Inflammatory macrophage treated with lipopolysaccharide for 1 hour (primary cell): Measurements from ENCODE around the gene GMDS.

Experiments used
- DNase-seq, 2 donors: peaks; one replicate each; pipeline ENCODE4 v3.0.0-alpha.2; 2020 to 2022

The GMDS gene

GRCh38 chr6:1925743-1926430 is 319.5 kb downstream of the GMDS start:
- no peak for DNase-seq

DNA sequence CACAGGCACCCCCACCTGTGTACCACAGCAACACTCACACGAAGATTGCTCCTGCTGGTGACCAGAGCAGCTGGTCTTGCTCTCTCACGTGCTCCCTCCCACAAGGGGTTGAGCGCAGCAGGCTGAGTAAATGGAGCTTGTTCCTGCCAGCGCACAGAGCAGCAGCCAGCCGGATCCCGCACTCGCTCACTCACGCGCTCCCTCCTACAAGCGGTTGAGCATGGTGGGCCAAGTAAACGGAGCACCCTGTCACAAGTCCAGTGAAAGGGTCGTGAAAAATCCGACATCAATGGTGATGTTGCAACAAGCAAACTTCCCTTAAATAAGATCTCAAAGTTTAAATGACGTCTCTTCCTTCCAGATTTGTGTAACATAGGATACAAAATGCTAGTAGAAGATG is 322.0 kb downstream of the GMDS start:
- DNase-seq = no peak

GRCh38 chr6:1917626-1918371 is 327.6 kb downstream of the GMDS start:
- DNase-seq = peak; percentile 50 to 63

DNA sequence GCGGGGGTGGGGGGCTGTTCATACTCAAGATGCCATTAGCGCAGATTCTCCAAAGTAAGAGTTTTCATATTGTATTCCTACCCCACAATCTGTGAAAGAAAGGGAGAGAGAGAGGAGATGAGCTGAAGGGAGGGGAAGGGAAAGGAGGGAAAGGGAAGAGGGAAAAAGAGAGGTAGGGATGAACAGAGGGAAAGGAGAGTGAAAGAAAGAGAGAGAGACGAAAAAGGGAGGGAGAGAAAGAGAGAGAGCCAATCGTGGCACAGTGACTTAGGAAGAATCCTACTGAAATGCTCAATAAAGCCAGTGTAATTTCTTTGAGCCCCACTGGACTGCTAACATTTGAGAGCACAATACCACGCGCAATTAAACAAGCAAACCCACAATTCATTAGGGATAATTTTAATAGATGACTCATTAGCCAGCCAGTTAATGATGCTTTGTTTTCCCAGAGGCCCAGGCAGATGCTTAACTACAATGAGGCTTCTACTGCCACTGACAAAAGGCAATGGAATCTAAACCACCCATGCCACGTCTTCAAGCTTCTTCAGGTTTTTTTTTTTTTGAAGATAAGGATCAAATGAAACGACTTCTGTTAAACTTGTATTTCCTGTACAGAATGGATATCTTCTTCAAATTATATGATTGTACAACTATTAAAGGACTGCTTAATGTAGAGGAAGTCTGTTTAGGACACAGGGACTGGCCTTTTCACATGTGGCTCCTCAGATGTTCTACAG is 328.9 kb downstream of the GMDS start:
- no peak for DNase-seq

- DNase-seq = no peak
Observed at GRCh38 chr6:1915226-1915625, 330.2 kb downstream of the GMDS start.

- DNase-seq = no peak
Observed at GRCh38 chr6:1913577-1913976, 331.8 kb downstream of the GMDS start.

DNA sequence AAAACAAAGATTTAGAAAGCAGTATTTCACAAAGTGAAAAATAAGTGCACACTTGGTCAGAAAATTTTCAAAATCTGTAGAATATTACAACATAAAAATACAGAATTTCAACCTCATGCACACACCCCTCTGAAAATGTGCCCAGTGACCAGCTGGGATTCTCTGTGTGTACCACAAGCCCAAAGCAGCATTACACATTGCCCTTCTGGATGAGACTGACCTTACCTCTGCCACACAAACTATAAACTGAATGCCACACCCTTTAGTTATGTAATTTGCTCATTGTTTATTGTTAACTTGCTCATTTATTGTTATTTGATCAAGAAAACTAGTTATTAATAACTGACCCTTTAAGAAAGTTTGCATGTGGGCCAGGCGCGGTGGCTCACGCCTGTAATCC is 332.7 kb downstream of the GMDS start:
- no peak for DNase-seq

- DNase-seq = peak; percentile 25 to 44
Observed at GRCh38 chr6:1911474-1911873, 333.9 kb downstream of the GMDS start.

DNA sequence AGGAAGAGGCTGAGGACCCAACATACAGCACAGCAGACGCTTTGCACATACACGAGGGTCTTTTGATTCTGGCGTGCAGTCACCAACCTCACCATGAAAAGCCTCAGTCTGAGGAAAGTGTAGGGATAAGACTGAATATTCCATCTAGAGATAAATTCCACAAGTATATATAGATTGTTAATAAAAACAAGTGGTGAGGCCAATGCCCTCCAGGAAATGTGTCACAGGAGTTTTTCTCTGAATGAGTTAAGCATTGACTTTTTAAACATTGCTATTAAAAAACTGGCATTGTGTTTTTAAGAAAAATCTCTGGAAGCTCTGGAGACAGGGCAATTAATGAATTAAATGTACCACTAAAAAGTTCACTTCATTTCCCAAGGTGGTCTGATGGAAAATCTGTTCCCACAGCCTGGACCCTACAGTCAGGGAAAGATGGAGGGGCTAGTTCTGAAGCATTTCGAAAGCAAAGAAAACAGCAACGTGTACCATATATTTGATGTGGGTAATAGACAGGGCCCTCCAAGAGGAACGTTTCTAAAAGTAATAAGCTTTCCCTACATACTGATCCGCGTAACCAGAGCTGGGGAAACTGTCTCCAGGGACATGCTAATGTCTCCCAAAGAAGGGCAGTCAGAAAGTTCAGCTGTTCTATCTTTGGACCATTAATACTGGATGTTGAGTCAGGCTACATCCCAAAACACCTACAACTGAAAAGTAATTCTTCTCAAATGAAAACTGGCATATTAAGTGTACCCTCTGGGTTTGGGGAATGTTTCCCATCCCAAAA is 334.6 kb downstream of the GMDS start:
- DNase-seq = no peak

DNA sequence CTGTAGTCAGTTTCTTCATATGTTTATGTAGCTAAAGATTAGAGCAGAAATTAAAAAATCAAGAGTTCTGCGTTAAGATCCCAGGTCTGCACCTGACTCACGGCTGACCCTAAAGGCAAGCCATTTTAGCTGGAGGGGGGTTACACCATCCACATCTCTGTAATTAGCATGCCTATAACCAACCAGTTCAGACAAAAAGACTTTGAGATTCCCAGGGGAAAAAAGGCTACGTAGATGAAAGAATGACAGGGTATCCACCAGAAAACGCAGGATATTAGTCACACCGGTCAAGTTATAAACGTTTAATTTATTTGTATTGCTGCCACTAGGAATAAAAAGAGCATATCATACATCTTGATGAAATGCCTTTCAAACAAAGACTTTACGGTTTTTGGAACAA is 336.6 kb downstream of the GMDS start:
- no peak for DNase-seq

DNA sequence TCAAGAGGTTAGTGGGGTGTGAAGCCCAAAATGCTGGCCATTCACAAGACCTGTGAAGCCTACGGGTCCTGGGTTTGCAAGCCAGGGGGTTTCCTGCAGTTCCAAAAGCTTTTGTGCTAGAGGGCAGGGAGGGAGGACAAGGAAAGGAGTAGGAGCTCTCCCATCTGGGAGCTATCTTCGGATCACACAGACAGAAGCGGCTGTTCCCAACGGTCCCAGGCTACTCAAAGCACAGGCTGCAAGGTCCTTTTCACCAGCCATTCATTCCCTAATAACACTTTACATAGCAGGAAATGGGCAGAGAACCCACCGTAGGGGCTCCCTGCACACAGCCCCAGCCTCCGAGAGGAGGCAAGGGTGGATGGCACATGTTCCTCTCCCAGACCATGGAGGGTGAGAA is 338.8 kb downstream of the GMDS start:
- no peak for DNase-seq

DNA sequence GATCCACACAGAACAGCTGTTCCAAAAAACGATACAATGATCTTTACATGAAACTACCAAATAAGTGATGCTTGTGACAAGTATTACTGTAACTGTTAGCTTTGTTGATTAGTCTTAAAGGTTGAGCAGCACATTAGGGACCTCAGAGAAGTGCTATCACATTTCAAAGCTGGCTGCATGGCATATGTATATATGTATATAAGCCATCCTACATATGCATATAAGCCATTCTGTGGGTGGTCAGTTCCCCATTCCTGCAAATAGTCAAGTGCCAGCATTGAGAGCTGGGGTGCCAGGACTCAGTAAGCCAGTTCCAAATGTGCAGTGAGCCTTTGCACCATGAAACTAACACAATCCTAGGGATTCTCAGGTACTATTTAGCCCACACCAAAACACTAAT is 339.4 kb downstream of the GMDS start:
- DNase-seq = no peak

GRCh38 chr6:1904898-1905297 is 340.5 kb downstream of the GMDS start:
- no peak for DNase-seq

DNA sequence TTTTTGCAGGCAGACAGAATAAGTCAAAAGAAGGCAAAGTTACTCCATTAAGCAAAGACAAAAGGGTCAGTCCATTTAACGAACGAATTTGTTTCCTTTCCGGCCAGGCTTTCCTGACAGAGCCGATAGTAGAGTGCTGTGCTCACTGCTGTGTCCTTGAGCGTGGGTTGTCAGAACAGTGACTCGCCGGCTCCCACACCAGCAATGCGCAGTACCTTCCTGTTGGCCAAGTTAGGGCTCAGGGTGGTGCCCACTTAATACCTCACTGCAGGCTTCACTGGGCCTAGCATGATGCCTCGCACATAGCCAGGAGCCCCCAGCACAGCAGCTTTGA is 341.0 kb downstream of the GMDS start:
- DNase-seq = no peak

- no peak for DNase-seq
Observed at GRCh38 chr6:1903780-1904465, 341.5 kb downstream of the GMDS start.

DNA sequence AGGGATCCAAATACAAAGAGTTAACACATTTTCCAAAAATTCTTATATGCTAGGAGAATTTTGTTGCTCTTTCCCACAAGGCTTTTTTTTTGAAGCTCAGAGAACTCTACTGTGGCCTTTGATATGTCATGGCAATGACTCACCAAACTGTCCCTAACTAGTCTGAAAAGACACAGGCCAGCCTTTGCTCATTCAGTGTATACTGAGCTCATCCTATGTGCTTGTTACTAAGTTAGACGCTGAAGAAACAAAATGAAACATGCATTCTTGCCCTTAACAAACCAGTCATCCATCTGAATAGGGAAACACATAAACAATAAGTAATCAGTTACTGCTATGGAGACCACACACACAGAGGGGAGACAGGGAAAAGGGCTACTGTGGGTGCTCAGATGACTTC is 343.8 kb downstream of the GMDS start:
- DNase-seq = peak; percentile 10 to 40

- DNase-seq = no peak
Observed at GRCh38 chr6:1896897-1897296, 348.5 kb downstream of the GMDS start.

DNA sequence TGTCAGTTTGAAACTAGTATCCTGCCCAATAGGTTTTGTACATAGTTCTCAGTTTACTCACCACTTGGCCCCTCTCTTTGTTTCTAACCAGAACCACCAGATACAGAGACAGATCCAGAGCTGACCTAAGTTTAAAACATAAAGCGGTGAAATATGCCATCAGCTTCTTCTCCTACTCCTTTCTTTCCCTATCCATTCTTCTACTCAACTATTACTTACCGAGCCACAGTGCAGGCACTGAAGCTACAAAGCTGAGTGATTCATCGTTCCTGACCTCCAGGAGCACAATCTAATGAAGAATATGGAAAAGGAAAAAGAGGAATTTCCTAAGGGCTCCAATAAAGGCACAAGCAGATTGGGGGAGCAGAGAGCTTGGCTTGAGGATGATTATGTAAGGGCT is 349.7 kb downstream of the GMDS start:
- DNase-seq = no peak

DNA sequence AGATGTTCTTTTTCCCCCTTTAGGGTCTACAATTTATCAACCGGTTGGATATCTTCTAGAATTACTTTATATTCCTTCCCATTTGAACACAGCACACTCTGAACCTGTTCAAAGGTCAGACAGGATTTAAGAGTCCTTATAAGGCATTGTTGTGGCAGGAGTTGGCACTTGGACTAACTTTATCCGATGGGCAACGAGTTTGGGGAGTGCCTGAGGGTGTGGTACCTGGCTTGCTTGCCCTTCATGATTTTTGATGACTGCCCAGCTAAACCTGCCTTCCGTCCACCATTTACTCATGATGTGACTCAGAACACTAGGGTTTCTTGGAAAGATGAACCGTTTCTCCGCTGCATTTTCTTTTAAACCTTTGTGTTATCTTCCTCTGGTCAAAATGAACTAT is 350.5 kb downstream of the GMDS start:
- no peak for DNase-seq

- DNase-seq = peak in 1 of 2 donors; percentile 35
Observed at GRCh38 chr6:1893470-1894130, 351.8 kb downstream of the GMDS start.

DNA sequence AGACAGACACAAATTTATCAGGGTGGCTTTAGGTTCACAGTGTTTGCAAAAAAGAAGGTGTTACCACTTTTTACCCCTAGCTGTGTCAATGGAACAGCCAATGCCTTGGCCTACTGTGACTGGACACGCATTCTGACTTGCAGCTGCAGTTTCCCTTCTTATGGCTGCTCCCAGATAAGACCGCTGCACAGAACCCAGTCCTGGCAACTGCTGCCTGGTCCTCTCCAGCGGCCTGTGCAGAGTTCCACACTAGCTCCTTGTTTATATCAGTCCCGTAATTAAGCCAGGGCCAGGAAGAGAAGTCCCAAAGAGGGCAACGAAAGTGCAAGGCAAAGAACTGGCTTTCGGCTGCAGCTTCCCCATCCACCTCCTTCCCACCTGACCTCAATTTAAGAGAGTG is 352.7 kb downstream of the GMDS start:
- no peak for DNase-seq

GRCh38 chr6:1890987-1891386 is 354.4 kb downstream of the GMDS start:
- DNase-seq = no peak
